Neural progenitor cell (in vitro differentiated cells): ENCODE measurements around the gene VAV2. TPM values are rescaled to one million over a fixed set of nuclear protein-coding genes. Genes with fewer than 3 reads are reported as not detected.

Experiments used
- DNase-seq: peaks from one replicate; pipeline ENCODE4 v3.0.0-alpha.2; 2016; ENCODE audit warnings: low spot score
- H2AFZ ChIP-seq: fragments of 200-600 bp; sonication (generic); replicated peaks from 2 replicates; pipeline ENCODE4 v1.6.1; 2016; ENCODE audit warnings: antibody characterized with exemption
- H3F3A ChIP-seq: fragments of 200-600 bp; sonication (generic); 2 replicates; pipeline ENCODE4 v1.6.1; 2016; ENCODE audit warnings: antibody characterized with exemption, low read depth
- H3K27ac ChIP-seq: fragments of 200-600 bp; sonication (generic); 2 replicates; pipeline ENCODE4 v1.5.1; 2016; ENCODE audit warnings: mild to moderate bottlenecking
- H3K27me3 ChIP-seq: fragments of 200-600 bp; sonication (generic); 2 replicates; pipeline ENCODE4 v1.6.1; 2016; ENCODE audit warnings: mild to moderate bottlenecking, moderate library complexity
- H3K36me3 ChIP-seq: fragments of 200-600 bp; sonication (generic); 2 replicates; pipeline ENCODE4 v1.5.1; 2016
- H3K4me1 ChIP-seq: fragments of 200-600 bp; sonication (generic); 2 replicates; pipeline ENCODE4 v1.6.1; 2016; ENCODE audit warnings: mixed run types
- H3K4me2 ChIP-seq: fragments of 200-600 bp; sonication (generic); 2 replicates; pipeline ENCODE4 v1.6.1; 2016
- H3K4me3 ChIP-seq: fragments of 200-600 bp; sonication (generic); 2 replicates; pipeline ENCODE4 v1.5.1; 2016
- H3K79me2 ChIP-seq: fragments of 200-600 bp; sonication (generic); 2 replicates; pipeline ENCODE4 v1.6.1; 2016; ENCODE audit warnings: low read depth
- H3K9ac ChIP-seq: fragments of 200-600 bp; sonication (generic); 2 replicates; pipeline ENCODE4 v1.6.1; 2016
- H3K9me3 ChIP-seq: fragments of 200-600 bp; sonication (generic); 2 replicates; pipeline ENCODE4 v1.5.1; 2016; ENCODE audit warnings: low read depth
- H4K20me1 ChIP-seq: fragments of 200-600 bp; sonication (generic); 2 replicates; pipeline ENCODE4 v1.6.1; 2016; ENCODE audit warnings: low read depth
- H3K27ac Mint-ChIP-seq: 3 replicates; pipeline ENCODE4 v1.8.0; 2021; ENCODE audit warnings: mixed read lengths
- H3K27me3 Mint-ChIP-seq: 2 replicates; pipeline ENCODE4 v1.8.0; 2022; ENCODE audit warnings: low read depth, mild to moderate bottlenecking, inconsistent platforms, moderate library complexity, mixed read lengths; ENCODE audit not compliant: insufficient read depth
- H3K36me3 Mint-ChIP-seq: 3 replicates; pipeline ENCODE4 v1.8.0; 2021; ENCODE audit warnings: mixed read lengths
- H3K4me1 Mint-ChIP-seq: 3 replicates; pipeline ENCODE4 v1.8.0; 2021; ENCODE audit warnings: mixed read lengths
- H3K4me3 Mint-ChIP-seq: 3 replicates; pipeline ENCODE4 v1.8.0; 2021; ENCODE audit warnings: mild to moderate bottlenecking, moderate library complexity, mixed read lengths
- H3K9me3 Mint-ChIP-seq: 3 replicates; pipeline ENCODE4 v1.8.0; 2020; ENCODE audit warnings: mixed read lengths
- EZH2 ChIP-seq: fragments of 200-600 bp; sonication (generic); IDR thresholded peaks from 2 replicates; pipeline ENCODE4 v1.6.1; 2017; ENCODE audit warnings: antibody characterized with exemption, mild to moderate bottlenecking, moderate library complexity
- EZH2phosphoT487 ChIP-seq: fragments of 200-600 bp; sonication (generic); IDR thresholded peaks from 2 replicates; pipeline ENCODE4 v1.6.1; 2017; ENCODE audit warnings: antibody characterized with exemption
- total RNA-seq: library from RNA; depleted of rRNA; stranded (reverse); fragments of >200 nt; gene quantifications from 2 replicates; pipeline ENCODE4 v1.2.3, GENCODE V29; 2015; ENCODE audit warnings: low replicate concordance
- TF ChIP-seq, protein P1 (sequence below): fragments of 200-600 bp; sonication (generic); IDR thresholded peaks from 2 replicates; pipeline ENCODE4 v1.5.1; 2017; ENCODE audit warnings: antibody characterized with exemption, mild to moderate bottlenecking

VAV2 gene
- total RNA-seq, 1 donor from 2014 or later: 12.9 TPM

DNA sequence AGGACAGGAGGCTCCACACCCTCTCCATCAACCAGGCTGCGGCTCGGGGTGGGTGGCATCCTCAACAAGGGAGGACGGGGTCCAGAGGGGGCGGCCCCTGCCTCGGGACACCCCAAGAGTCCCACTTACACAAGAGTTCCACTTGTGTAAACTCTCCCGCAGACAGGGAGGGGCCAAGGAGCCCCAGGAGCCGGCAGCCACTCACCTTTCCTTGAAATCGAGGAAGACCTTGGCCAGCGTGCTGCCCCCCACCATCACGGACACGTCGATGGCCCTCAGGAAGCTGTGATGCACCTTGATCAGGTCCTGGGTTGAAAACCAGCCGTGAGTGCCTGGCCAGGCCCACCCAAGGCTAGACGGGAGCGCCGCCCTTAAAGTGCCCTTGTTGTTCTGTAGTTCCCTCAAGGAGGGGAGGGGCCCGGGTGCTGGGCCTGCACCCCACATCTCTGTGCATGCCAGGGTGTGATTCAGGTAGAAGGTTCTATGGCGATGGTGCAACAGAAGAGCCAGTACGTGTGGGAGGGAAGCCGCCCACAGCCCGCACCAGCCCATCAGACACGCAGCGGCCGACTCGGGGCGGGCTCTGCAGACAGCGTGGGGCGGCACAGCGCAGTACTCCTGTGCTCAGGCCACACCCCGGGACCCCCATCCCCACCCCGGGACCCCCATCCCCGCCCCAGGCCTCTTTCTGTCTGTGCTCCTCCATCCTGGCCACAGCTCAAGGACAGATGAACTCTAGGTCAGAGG, 186.1 kb downstream of the VAV2 start:
- H3K9me3 Mint-ChIP-seq: no peaks in the 10 kb centered on the region
- H3K4me1 ChIP-seq: no peaks in the 10 kb centered on the region
- H3K79me2 ChIP-seq: no peaks in the 10 kb centered on the region
- no peak overlapping the region for H3K9ac ChIP-seq
- no peak overlapping the region for H3K4me3 Mint-ChIP-seq
- TF ChIP-seq EZH2phosphoT487 (no peak), EZH2 (no peak)
- TF ChIP-seq, protein P1, sequence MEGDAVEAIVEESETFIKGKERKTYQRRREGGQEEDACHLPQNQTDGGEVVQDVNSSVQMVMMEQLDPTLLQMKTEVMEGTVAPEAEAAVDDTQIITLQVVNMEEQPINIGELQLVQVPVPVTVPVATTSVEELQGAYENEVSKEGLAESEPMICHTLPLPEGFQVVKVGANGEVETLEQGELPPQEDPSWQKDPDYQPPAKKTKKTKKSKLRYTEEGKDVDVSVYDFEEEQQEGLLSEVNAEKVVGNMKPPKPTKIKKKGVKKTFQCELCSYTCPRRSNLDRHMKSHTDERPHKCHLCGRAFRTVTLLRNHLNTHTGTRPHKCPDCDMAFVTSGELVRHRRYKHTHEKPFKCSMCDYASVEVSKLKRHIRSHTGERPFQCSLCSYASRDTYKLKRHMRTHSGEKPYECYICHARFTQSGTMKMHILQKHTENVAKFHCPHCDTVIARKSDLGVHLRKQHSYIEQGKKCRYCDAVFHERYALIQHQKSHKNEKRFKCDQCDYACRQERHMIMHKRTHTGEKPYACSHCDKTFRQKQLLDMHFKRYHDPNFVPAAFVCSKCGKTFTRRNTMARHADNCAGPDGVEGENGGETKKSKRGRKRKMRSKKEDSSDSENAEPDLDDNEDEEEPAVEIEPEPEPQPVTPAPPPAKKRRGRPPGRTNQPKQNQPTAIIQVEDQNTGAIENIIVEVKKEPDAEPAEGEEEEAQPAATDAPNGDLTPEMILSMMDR: no peak
- no peaks in the 10 kb centered on the region for H3K27me3 Mint-ChIP-seq
- peaks cover 4% of the 10 kb centered on the region for H3K36me3 Mint-ChIP-seq
- no peaks in the 10 kb centered on the region for H3K9me3 ChIP-seq
- H3K4me1 Mint-ChIP-seq: peaks cover 18% of the 10 kb centered on the region
- no peak overlapping the region for H3K4me3 ChIP-seq
- no peak overlapping the region for H3K4me2 ChIP-seq
- no peak overlapping the region for H3K27ac ChIP-seq
- no peak overlapping the region for H2AFZ ChIP-seq
- DNase-seq: no peak
- no peaks in the 10 kb centered on the region for H3K27me3 ChIP-seq
- H3F3A ChIP-seq: no peaks in the 10 kb centered on the region
- peaks cover 12% of the 10 kb centered on the region for H4K20me1 ChIP-seq
- no peak overlapping the region for H3K27ac Mint-ChIP-seq
- H3K36me3 ChIP-seq: no peaks in the 10 kb centered on the region

GRCh38 chr9:133804199-133804598, 187.9 kb downstream of the VAV2 start:
- H3K4me1 Mint-ChIP-seq: peaks cover 18% of the 10 kb centered on the region
- H3K36me3 Mint-ChIP-seq: peaks cover 4% of the 10 kb centered on the region
- Histone ChIP-seq H3K9ac (no peak overlapping the region), H3F3A (no peaks in the 10 kb centered on the region), H3K4me1 (no peaks in the 10 kb centered on the region), H3K27ac (no peak overlapping the region), H3K79me2 (no peaks in the 10 kb centered on the region), H3K4me3 (no peak overlapping the region), H4K20me1 (peaks cover 3% of the 10 kb centered on the region), H3K4me2 (no peak overlapping the region), H3K36me3 (no peaks in the 10 kb centered on the region), H2AFZ (no peak overlapping the region), H3K27me3 (no peaks in the 10 kb centered on the region), H3K9me3 (no peaks in the 10 kb centered on the region)
- DNase-seq: no peak
- H3K27ac Mint-ChIP-seq: no peak overlapping the region
- no peaks in the 10 kb centered on the region for H3K27me3 Mint-ChIP-seq
- H3K9me3 Mint-ChIP-seq: no peaks in the 10 kb centered on the region
- TF ChIP-seq EZH2: no peak
- TF ChIP-seq, protein P1: no peak
- TF ChIP-seq EZH2phosphoT487: no peak
- no peak overlapping the region for H3K4me3 Mint-ChIP-seq

- Histone ChIP-seq H3K4me2 (no peak overlapping the region), H3K36me3 (no peaks in the 10 kb centered on the region), H2AFZ (no peak overlapping the region), H3F3A (no peaks in the 10 kb centered on the region), H3K4me3 (no peak overlapping the region), H3K9me3 (no peaks in the 10 kb centered on the region), H4K20me1 (peaks cover 3% of the 10 kb centered on the region), H3K4me1 (no peaks in the 10 kb centered on the region), H3K27me3 (no peaks in the 10 kb centered on the region), H3K27ac (no peak overlapping the region), H3K9ac (no peak overlapping the region), H3K79me2 (no peaks in the 10 kb centered on the region)
- Mint-ChIP-seq H3K27ac (no peak overlapping the region), H3K36me3 (peaks cover 4% of the 10 kb centered on the region), H3K4me3 (no peak overlapping the region), H3K27me3 (no peaks in the 10 kb centered on the region), H3K9me3 (no peaks in the 10 kb centered on the region), H3K4me1 (peaks cover 18% of the 10 kb centered on the region)
- no peak for DNase-seq
- TF ChIP-seq EZH2phosphoT487 (no peak), EZH2 (no peak)
- TF ChIP-seq, protein P1: no peak
Observed at GRCh38 chr9:133803745-133804144, 188.4 kb downstream of the VAV2 start.
